CD4-positive, alpha-beta T cell treated with Interleukin-17A for 4 hours (primary cell): ENCODE data around the gene EPHA5.

Source experiments
- DNase-seq: peaks from one replicate; pipeline ENCODE4 v3.0.0-alpha.2; 2020; ENCODE audit warnings: mixed read lengths

The EPHA5 gene

DNA sequence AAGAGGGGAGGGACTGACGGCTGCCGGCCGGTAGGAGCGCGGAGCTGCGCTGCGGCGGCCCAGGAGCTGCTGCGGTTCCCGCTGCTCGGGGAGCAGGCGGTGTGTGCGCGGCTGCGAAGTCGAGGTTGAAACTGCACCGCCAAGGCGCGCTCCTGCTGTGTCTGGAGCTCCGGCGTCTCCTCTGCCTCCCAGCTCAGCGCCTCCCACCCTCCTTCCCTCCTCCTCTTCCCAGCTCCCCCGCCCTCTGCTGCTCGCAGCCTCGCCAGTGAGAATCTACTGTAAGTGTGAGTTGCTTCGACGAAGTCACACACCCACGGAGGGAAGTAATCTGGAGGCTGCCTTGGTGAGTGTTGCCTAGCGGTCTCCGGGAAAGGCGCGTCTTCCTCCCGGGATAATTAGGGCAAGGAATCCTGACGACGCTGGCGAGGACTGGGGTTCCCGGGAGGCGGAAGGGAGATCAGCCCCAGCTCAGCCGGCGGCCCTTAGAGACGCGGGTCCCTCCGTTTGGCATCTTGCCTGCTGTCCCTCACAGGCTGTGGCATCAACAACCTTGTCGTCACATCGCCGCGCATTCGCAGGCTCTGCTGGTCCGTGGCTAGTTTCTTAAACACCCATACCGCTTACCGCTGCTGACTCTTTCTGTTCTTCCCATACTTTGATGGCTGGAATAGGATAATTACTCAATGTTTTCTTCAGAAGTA, at the start of gene EPHA5:
TSS of gene EPHA5 (minus strand) at position 159 of the 701 bp plus-strand sequence. CDS start 747 bp downstream, outside the sequence.
- DNase-seq: no peak

DNA sequence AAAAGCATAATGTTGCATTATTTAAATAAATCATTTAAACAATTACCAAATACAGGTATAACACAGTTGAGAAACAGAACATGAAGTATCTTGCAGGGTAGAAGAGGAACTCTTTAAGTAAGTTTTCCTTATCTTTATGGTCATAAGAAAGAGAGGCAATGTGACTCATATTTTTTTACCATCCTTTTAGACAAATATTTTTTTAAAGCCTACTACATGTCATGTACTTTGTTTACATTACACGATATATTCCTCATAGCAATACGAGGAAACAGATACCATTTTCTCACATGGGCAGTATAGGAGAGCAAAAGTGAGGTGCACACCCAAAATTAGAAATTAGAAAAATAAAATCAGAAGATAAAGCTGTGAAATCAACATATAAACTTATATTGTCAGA, 49.3 kb upstream of the EPHA5 start:
- DNase-seq: no peak

DNA sequence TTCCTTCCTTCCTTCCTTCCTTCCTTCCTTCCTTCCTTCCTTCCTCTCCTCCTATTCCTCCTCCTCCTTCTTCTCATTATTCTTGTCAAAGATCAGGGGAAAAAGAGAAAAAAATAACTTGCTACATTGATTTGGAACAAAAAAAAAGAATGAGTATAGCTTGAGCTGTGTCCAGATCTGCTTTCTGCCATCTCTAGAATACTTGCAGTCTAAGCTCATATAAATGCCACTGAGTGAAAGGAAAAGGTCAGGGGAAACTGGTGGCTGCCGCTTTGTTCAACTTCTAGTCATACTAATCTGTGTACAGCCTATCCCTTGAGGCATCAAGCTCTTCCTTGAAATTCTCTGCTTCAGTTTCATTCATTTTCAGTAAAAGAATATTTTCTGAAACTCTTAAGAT, 28.3 kb upstream of the EPHA5 start:
- no peak for DNase-seq

DNA sequence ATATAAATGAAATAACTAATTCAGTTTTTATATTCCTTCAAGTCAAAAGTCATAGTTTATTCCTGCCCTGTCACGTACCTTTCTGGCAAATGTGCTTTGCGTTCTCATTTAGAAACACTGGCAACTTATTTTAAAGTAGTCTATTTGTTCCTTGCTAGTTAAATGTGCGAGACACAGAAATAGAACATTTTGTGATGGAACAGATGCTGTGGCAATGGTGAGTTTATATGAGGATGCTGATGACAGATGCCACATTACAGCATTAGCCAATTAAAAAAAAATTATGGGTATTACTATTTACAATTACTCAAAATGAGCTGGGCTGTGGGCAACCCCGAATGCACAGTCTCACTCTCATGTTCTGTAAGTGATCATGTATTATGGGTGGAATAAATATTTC, 26.1 kb upstream of the EPHA5 start:
- no peak for DNase-seq

DNA sequence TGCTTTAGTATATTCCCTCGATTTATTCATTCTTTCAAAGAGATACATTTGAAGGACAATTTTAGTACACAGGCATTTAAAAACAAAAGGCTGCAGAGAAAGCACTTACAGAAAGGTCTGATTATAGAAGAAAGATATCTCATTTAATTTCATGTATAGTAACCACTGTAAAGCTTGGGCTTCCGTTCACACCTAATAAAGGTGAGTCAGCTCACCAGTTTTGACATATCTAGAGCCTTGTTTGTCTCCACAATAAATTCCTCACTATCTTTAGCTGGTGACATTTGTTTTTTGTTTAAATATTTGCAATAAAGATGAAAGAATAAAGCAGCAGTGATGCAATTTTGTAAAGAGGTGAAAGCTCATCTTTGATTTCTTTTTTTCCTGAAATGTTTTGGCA, 1.1 kb upstream of the EPHA5 start:
- no peak for DNase-seq

DNA sequence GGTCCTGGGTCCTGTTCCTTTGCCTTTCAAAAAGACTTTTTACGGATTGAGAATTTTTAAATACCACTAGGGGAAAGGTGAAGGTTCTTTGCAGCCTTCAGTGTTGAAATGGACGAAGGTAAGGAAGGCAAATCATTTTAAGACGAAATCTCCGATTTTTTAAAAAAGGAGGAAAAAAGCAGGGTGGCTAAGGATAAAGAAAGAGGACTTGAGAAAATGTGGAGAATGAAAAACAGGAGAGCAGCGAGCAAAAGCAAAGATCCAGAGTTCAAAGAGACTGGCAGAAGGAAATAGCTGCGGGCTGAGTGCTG, 314 bp downstream of the EPHA5 start:
- DNase-seq: no peak

DNA sequence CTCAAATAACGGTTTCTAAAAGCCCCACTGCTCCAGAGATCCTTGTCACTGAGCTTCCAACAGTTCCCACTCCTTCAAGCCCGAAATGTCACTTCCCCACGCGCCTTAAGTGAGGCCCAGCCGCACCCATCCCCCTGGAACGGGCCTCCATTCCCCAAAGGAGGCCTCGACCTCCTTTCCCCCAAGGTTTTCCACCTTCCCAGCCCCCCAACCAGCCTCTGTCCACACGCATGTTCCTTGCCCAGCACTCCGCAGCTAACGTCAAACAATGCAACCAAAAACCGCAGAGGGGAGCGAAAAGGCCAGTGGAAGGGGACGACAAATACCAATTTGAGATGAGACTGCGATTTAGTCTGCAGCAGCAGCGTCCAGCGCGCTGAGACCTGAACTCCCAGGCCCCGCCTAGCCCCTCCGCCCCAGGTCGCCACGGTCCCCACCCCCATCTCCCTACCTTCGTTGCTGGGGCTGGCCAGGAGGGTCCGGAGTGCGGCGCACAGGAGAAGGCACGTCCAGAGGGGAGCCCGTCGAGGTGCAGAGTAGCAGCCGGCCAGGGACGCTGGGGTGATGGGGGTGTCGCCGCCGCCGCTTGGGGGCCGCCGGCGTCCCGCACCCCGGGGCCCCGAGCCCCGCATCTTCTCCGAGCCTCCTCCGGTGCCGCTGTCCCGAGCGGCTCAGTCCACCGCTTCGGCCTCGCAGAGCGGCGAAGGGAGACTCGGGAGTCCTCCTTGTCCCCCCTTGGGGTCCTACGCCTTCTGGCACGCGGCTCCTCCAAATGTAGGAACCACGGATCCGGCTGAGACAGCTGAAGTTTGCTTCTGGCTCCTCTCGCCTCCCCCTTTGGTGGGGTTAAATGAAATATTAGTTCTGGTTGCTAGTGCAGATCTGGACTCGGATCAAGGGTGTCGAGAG, 924 bp downstream of the EPHA5 start:
- DNase-seq: no peak

DNA sequence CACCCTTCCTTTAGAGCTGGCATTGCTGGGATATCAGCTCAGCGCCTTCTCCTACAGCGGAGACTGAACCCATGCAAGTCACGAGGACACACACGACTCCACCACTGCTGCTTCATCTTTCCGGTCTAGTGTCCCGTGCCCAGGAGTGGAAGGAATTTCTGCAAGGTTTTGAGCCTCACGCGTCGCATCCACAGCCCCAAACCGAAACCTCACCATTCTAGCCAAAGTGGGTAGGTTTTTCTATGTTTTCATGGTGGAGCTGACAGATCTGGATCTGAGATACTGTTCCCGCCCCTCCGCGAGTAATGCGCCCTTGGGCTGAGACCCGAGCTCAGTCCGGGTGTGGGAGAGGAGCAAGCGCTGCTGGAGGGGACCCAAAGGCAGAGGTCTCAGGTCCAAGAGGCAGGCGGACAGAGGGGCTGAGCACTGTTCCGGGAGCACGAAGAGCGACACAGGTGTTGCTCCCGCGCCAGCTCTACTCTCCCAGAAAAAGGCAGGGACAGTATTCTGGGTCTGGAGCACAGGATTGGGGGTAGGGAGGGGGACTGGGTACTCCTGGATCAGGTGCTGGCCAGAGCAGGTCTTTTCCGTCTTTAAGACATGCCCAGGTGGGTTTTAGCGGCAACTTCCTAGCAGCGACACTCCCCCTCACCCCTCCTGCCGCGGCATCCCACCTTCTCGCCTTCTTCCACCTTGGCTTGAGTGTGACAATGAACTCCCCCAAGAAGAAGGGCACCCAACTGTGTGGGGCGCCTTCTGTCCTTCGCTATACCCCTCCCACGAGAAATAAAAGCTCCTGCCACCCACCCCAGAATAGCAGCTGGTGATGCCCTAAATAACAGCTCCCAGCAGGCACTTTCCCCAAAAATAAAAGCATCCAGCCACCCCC, 1.8 kb downstream of the EPHA5 start:
- DNase-seq: no peak

DNA sequence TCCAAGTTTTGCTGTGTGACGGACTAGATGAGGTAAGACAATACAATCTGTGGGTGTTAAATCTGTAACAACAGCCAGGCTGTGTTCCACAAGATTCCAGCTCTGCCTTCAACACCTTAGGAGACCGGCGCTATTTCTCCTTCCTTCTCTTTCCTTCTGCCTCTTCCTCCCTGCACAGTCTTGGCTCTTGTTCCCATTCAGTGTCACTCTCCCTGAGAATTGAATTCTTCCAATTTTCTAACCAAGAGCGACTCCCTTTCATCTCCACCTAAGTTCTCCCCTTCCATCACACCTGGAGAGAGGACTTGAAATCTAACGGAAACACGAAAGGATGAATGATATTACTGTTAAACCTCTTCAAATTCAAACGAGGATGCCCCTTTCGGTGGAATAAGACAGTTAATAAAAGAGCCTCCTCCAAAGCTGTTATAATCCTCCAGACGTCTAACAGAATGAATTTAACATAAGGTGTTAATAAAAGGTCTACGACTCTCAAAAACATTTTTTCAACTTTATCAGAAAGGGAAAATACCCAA, 2.7 kb downstream of the EPHA5 start:
- no peak for DNase-seq

DNA sequence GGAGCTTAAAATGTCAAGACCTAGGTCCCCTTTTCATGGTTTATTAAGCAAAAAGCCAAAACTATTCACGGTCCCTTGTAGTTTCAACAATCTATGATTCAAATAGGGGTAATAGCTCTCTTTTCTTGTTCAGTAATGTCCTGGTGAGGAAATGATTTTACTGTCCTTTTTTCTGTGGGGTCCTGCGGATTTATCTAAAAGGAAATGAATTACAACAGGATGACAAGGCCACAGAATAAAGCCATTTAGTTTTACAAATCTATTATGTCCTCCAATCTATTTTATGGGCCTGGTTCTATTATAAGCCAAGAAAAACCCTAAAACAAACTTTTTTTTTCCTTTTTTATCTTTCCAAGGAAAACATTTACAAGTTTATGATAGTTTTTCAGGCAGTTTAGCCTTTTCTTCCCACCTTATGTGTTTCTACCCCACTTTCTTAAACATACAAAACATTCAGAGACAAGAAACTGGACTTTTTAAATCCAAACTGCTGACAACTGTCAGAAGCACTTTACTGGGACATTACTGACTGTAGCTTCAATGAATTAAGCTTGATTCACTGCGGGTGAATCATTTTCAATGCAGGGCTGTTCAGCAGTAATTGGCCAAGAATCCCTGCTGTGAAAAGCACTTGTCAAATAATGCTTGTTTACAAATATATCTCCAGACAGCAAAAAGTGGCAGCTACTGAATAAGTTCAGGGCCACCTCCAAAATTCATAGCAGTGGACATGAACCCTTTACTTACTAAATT, 4.3 kb downstream of the EPHA5 start:
- DNase-seq: no peak

DNA sequence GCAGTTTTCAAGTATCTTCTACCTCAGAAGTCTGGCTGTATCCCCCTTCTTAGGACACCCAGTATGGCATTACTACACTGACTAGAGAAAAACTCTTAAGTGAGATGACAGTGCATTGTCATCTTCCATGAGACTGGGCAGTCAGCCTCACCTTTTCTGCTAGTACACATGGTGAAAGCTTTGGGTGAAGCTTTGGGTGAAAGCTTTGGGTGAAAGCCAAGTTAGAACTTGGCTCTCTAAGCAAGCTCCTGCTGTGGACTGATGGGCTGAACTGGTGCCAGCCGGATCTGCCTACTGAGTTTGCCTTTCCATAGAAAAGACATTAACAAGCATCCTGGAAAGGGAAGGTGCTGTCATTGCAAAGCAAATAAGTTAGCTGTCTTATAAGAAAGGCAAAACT, 8.8 kb downstream of the EPHA5 start:
- no peak for DNase-seq

DNA sequence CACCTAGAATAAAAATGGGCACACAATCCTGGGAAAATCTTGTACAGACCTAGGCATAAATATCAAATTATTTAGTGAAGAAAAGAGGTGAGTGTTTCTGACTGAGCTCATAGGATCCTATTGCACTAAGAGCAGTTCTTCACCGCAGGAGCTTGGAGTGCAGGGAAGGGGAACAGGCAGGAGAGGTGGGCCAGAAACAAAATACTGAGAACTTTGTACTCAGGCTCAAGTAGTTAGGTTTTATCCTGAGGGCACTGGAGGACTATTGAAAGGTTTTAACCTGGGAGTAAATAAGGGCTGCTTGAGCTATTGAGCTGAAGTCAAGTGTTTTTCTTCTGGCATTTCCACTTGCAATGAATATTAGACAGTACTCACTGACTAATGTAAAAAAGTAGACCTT, 12.2 kb downstream of the EPHA5 start:
- no peak for DNase-seq

DNA sequence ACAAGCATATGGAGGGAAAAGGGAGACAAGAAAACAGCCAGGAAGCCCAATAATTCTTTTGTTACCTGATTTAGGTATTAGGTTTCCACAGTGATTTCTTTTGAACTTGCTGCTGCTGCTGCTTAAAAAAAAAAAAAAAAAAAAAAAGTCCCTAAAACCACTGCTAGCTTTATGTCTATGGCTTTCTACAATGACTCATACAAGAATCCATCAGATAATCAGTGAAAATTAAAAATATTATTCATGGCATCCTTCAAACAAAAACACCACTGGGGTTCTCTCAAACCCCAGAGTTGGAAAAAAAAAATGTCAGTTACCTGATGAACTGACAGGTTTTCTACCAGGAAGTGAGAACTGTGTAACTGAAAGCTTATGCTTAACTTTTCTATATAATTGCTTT, 14.3 kb downstream of the EPHA5 start:
- no peak for DNase-seq

DNA sequence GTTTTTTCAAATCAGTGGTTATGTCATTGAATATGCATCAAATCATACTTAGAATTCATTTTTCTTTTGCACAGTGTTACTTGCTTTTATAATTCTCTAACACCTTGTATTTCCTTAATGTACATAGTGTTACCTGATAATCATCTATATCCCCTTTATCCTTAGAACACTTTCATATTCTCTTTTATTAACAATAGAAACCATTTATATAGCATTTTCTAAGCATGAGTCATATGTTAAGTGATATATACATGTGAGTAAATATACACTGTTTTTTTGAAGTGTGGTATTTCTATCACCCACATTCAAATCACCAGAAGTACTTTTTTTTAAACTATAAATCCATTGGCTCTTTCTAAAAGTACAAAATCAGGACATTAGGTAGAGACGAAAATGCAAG, 15.3 kb downstream of the EPHA5 start:
- DNase-seq: no peak

DNA sequence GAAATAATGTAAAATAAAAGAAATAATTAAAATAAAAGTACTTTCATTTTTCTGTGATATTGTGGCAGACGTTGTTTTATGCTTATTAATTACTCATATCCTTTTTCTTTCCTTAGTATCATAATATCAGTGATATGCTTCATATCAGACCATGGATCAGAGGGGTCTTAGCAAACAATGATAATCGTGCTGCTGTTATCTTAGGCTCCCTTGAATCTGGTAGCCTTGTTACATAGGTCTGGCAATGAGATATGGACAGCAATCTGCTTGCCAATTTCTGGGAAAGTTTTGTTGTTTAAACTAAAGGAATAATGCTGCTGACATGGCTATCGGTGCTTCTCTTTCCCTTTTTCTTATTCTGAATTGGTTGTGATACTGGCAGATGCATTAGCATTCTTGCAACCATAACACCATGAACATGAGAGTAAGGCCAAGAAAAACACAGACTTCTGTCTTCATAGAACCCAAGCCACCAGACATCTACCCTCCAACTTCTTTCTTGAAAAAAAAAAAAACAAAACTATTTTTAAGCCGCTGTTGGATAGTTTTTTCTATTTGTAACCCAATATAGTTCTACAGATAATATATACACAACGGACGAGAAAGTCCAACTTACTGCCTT, 16.4 kb downstream of the EPHA5 start:
- no peak for DNase-seq

DNA sequence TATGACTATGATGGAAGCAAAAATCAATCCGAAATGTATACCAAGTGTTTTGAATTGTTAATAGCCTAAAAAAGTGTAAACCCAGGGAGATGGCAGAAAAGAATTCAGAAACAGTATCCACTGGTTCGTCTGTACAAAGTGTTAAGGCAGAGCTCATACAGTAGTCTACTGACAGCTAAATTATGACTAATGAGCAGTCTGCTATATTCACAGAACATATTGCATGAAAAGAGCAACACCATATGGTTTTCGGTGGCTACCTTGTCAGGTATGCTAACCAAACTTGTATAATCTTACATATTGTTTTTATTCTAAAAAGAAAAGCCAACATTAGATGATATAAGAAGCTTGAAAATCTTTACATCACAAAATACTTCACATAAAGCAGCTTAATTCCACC, 18.5 kb downstream of the EPHA5 start:
- DNase-seq: no peak

DNA sequence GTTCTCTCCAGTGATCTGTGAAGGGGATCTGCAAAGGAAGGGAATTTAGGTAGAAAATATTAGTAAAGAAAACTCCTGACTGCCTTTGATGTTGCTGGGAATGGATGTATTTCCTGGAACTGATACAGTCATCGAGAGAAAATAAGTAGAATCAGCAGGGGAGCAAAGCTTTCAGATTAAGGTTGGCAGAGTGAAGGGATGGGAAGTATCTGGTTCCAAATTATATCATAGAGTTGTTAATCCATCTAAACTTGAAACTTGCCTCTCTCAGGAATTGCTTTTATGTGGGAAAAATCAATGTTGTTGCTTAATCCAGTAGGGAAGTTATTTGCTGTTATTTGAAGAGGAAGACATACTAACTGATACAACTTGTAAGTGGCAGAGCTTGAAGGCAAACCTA, 19.3 kb downstream of the EPHA5 start:
- no peak for DNase-seq

DNA sequence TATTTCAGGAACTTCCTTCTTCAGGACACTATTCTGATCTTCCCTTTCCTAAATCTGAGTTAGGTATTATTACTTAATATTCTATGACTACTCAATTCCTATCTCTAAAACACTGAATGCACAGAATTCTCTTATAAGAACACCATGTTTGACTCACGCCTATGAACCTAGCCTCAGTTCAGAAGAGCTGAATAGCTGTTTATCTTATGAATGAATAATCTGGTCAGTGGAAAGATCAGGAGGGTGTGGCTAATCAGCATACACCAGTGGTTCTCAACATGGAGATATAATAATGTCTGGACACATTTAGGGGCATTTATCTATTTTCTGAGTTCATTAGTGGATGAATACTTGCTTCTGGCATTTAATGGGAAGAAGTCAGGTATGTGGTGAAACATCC, 24.2 kb downstream of the EPHA5 start:
- no peak for DNase-seq

DNA sequence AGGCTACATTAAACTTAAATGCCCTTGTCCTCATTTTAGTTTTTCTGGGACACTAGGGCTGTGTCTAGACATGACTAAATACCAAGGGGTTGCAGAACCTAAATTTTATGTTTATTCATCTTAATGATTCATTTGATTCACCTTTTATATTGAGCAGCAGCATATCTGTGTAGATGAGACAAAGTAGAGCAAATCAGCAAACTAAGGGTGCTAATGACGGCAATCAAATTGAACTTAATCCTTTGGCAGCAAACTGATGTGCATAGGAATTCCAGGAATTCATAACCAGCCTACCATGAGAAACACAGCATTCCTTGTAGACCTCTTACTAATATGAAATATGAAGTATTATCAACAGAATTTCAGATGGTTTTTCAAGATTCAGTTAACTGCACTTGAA, 25.1 kb downstream of the EPHA5 start:
- no peak for DNase-seq

DNA sequence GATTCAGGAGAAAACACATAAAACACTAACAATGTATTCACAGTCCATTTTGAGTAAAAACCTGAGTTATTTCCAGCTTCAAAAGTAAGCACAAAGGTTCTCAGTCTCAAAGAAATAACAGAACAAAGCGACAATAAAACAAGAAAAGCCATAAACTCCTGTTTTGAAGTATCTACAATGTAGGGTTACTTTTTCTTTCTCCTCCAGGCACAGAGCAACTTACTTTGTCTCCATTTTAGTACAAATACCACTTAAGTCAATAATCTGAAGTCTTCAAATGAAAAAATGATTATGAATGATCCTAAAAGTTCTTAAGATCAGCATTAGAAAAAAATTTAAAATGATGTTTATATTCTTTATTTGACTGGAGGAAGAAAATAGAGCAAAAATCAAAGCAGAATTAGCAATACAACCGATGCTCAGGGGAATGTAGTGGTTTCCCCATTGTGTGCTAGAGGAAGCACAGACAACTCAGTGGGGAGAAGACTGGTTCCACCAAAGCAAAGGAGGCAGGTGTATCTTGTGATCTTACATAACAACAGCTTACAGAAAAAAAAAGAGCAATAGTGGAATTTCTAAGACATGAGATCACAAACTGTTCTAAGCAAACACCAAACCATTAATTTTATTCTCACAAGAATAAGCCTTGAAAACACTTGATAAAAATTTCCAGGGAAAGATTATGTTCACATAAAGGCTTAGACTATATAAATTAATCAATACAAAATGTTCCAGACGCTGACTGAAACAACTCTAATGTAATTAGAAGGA, 35.1 kb downstream of the EPHA5 start:
- DNase-seq: no peak

DNA sequence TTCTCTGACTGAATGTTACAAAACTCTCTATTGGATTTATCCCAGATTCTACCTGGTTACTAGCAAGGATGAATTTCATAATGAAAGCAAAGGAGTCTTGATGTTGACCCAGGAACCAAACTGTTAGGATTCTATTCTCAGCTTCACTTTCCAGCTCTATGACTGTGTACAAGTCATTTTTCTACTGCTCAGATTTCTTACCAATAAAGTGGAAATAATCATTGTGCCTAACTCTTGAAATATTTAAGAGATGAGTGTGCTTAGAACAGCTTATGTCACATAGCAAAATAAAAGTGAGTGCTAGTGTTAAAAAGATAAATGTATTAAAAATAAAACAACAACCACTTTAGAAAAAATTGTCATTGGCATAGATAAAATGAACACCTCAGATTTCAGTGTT, 45.6 kb downstream of the EPHA5 start:
- DNase-seq: no peak
